A549 (cell line): ENCODE measurements around the gene C19orf25. TPM values are rescaled to one million over a fixed set of nuclear protein-coding genes. Genes with fewer than 3 reads are reported as not detected.

Experiments
- ATAC-seq, 2 experiments: fragments of 200-7000 bp in 1 of 2; fragments of >200 bp in 1 of 2; cut with Nextera tagmentation in 1 of 2; cut with Tn5 transposase in 1 of 2; 3 replicates each; pipeline versions ENCODE4 v1.8.0 to v1.9.1; 2018 to 2020; ENCODE audit warnings: mild to moderate bottlenecking in 1 of 2, moderate library complexity in 1 of 2
- CTCF ChIA-PET: fragments of 300-600 bp; sonication (Branson Sonifier 250); formaldehyde crosslinking; extraction: SDS; loops from one replicate; lab custom pipeline; 2021; ENCODE audit warnings: antibody characterized with exemption, inconsistent platforms; lab: Yijun Ruan, JAX
- POLR2A ChIA-PET: fragments of 350-600 bp; formaldehyde crosslinking; extraction: SDS; loops from one replicate; lab custom pipeline; 2021; ENCODE audit warnings: antibody characterized with exemption, inconsistent platforms; lab: Yijun Ruan, JAX
- DNase-seq, 2 experiments: peaks; one replicate each; pipeline versions ENCODE4 v3.0.0 to v3.0.0-alpha.2; 2011 to 2016; ENCODE audit warnings: low read depth in 1 of 2, low spot score in 1 of 2
- FAIRE-seq: peaks from 2 replicates; lab custom pipeline; 2011; peaks lifted over from hg19 to GRCh38; lab: Jason Lieb, UNC
- H3K27ac ChIP-seq, 2 experiments: fragments of >200 bp; sonication (Bioruptor Twin); formaldehyde crosslinking; 3 replicates each; pipeline ENCODE4 v1.5.1; 2016 to 2017
- H3K4me1 ChIP-seq: fragments of >200 bp; sonication (Bioruptor Twin); formaldehyde crosslinking; 3 replicates; pipeline ENCODE4 v1.6.1; 2016
- H3K4me2 ChIP-seq: fragments of >200 bp; sonication (Bioruptor Twin); formaldehyde crosslinking; 3 replicates; pipeline ENCODE4 v1.6.1; 2016
- H3K4me3 ChIP-seq: fragments of >200 bp; sonication (Bioruptor Twin); formaldehyde crosslinking; 3 replicates; pipeline ENCODE4 v1.5.1; 2016
- H3K9me3 ChIP-seq: fragments of >200 bp; sonication (Bioruptor Twin); formaldehyde crosslinking; 3 replicates; pipeline ENCODE4 v1.6.1; 2016
- BCL3 ChIP-seq: fragments of >200 bp; sonication (Bioruptor Twin); formaldehyde crosslinking; IDR thresholded peaks from 3 replicates; pipeline ENCODE4 v1.6.1; 2016
- CBX2 ChIP-seq: fragments of 200-600 bp; sonication (generic); IDR thresholded peaks from 2 replicates; pipeline ENCODE4 v1.6.1; 2016; ENCODE audit warnings: low read depth, mild to moderate bottlenecking, borderline replicate concordance
- CEBPB ChIP-seq, 2 experiments: fragments of >200 bp in 1 of 2; sonication (Bioruptor Twin) in 1 of 2; formaldehyde crosslinking in 1 of 2; IDR thresholded peaks; 2 replicates each; pipeline ENCODE4 v1.6.1; 2012 to 2016
- CHD4 ChIP-seq: fragments of 200-600 bp; sonication (generic); IDR thresholded peaks from 2 replicates; pipeline ENCODE4 v1.6.1; 2016; ENCODE audit warnings: antibody characterized with exemption, mild to moderate bottlenecking, borderline replicate concordance
- EHMT2 ChIP-seq: fragments of 200-600 bp; sonication (generic); IDR thresholded peaks from 2 replicates; pipeline ENCODE4 v1.6.1; 2016; ENCODE audit warnings: antibody characterized with exemption, low read depth, mild to moderate bottlenecking, moderate library complexity
- ELK1 ChIP-seq: fragments of 150-350 bp; IDR thresholded peaks from 2 replicates; pipeline ENCODE4 v1.6.1; 2014; ENCODE audit warnings: low read depth, mild to moderate bottlenecking, low read length
- ESRRA ChIP-seq: fragments of 150-350 bp; IDR thresholded peaks from 2 replicates; pipeline ENCODE4 v1.6.1; 2014; ENCODE audit warnings: mild to moderate bottlenecking, low read length, borderline replicate concordance
- FOSB ChIP-seq: fragments of 250-450 bp; sonication (Bioruptor Pico); IDR thresholded peaks from 2 replicates; pipeline ENCODE4 v1.5.0; 2020; ENCODE audit warnings: mild to moderate bottlenecking, moderate library complexity
- HDAC2 ChIP-seq: fragments of 200-600 bp; sonication (generic); IDR thresholded peaks from 2 replicates; pipeline ENCODE4 v1.6.1; 2016
- HES2 ChIP-seq: fragments of >200 bp; sonication (Bioruptor Twin); formaldehyde crosslinking; IDR thresholded peaks from 2 replicates; pipeline ENCODE4 v1.6.1; 2016
- HEYL ChIP-seq: fragments of 250-450 bp; sonication (Bioruptor Pico); IDR thresholded peaks from 2 replicates; pipeline ENCODE4 v1.8.0; 2021; ENCODE audit warnings: mild to moderate bottlenecking, moderate library complexity
- HMGXB4 ChIP-seq: fragments of 250-450 bp; sonication (Bioruptor Pico); IDR thresholded peaks from 2 replicates; pipeline ENCODE4 v1.5.0; 2021; ENCODE audit warnings: mild to moderate bottlenecking, moderate library complexity, borderline replicate concordance
- HOXB13 ChIP-seq: fragments of 250-450 bp; sonication (Bioruptor Pico); IDR thresholded peaks from 2 replicates; pipeline ENCODE4 v1.5.0; 2020; ENCODE audit warnings: low read depth, mild to moderate bottlenecking, moderate library complexity
- JUNB ChIP-seq: fragments of >200 bp; sonication (Bioruptor Twin); formaldehyde crosslinking; IDR thresholded peaks from 2 replicates; pipeline ENCODE4 v1.6.1; 2016
- KDM1A ChIP-seq: fragments of 200-600 bp; sonication (generic); IDR thresholded peaks from 2 replicates; pipeline ENCODE4 v1.6.1; 2016; ENCODE audit warnings: low read depth, mild to moderate bottlenecking
- MAX ChIP-seq: IDR thresholded peaks from 2 replicates; pipeline ENCODE4 v1.6.1; 2012
- MAZ ChIP-seq: fragments of 150-350 bp; IDR thresholded peaks from 2 replicates; pipeline ENCODE4 v1.6.1; 2014; ENCODE audit warnings: antibody characterized with exemption, low read depth, low read length, borderline replicate concordance
- NR3C1 ChIP-seq: fragments of >200 bp; sonication (Bioruptor Twin); formaldehyde crosslinking; IDR thresholded peaks from 3 replicates; pipeline ENCODE4 v1.6.1; 2017
- POLR2A ChIP-seq: IDR thresholded peaks from 2 replicates; pipeline ENCODE4 v1.6.1; 2012; ENCODE audit warnings: mild to moderate bottlenecking, low read length
- RARB ChIP-seq: fragments of 250-450 bp; sonication (Bioruptor Pico); IDR thresholded peaks from 2 replicates; pipeline ENCODE4 v1.8.0; 2021; ENCODE audit warnings: mild to moderate bottlenecking, moderate library complexity
- RCOR1 ChIP-seq: fragments of 150-350 bp; IDR thresholded peaks from 2 replicates; pipeline ENCODE4 v1.6.1; 2014; ENCODE audit warnings: antibody characterized with exemption, low read length, low read depth
- RNF2 ChIP-seq: fragments of 200-600 bp; sonication (generic); IDR thresholded peaks from 2 replicates; pipeline ENCODE4 v1.6.1; 2016; ENCODE audit warnings: low read depth, mild to moderate bottlenecking, antibody characterized with exemption, moderate library complexity, borderline replicate concordance
- SMC3 ChIP-seq: fragments of >200 bp; sonication (Bioruptor Twin); formaldehyde crosslinking; IDR thresholded peaks from 3 replicates; pipeline ENCODE4 v1.6.1; 2018; ENCODE audit warnings: inconsistent platforms
- TFCP2L1 ChIP-seq: fragments of 250-450 bp; sonication (Bioruptor Pico); IDR thresholded peaks from 2 replicates; pipeline ENCODE4 v1.5.0; 2021; ENCODE audit warnings: mild to moderate bottlenecking
- USF2 ChIP-seq: fragments of 450-650 bp; IDR thresholded peaks from 2 replicates; pipeline ENCODE4 v1.6.1; 2014; ENCODE audit warnings: antibody characterized with exemption
- WGBS: methylation state at CpG from one replicate; pipeline ENCODE4 v1.1.6; 2017; ENCODE audit errors: missing lambda C conversion rate; 5-methylcytosine and 5-hydroxymethylcytosine counted together
- polyA plus RNA-seq, 4 experiments: library from polyadenylated mRNA; depleted of rRNA in 3 of 4; stranded (reverse); fragments of >200 nt; fragmentation: RNase III in 1 of 4; extraction: RNeasy Plus Mini Kit Qiagen cat#74134 plus additional on column Dnase treatment in 1 of 4; gene quantifications; 2 replicates in 3 of 4; 3 replicates in 1 of 4; pipeline ENCODE4 v1.2.3, GENCODE V29; 2011 to 2017

C19orf25 gene
- polyA plus RNA-seq, 2 of the 4 experiments (the other 2 are of a cell fraction) = 8.2 to 20.7 TPM

- H3K4me1 ChIP-seq = peaks cover 20% of the 10 kb centered on the region
- peak overlapping the region; percentile 62 for H3K4me2 ChIP-seq
- TF ChIP-seq RARB (CRISPR knock-in tag) (no peak), RCOR1 (no peak), HMGXB4 (CRISPR knock-in tag) (no peak), MAX (no peak), BCL3 (no peak), POLR2A (no peak)
- H3K4me3 ChIP-seq = no peak overlapping the region
- H3K9me3 ChIP-seq = no peaks in the 10 kb centered on the region
- ATAC-seq (no peak), FAIRE-seq (no peak), DNase-seq (no peak)
- ChIA-PET POLR2A (no interaction called here), CTCF (interaction anchor here (0.7 to 1.9 kb wide), 5 partner anchors 10 to 145 kb away, joined by 3 to 5 read pairs (median 3); no protein-coding TSS in a partner anchor)
- peak overlapping the region; percentile 55 to 99; a peak in 5 of 6 replicates for H3K27ac ChIP-seq
- WGBS = 69% methylated on average over 8 of the region's 8 CpGs
These were observed 41.4 kb downstream of the C19orf25 start for GRCh38 chr19:1437609-1438008.

- no peak overlapping the region for H3K27ac ChIP-seq
- DNase-seq = no peak
- H3K9me3 ChIP-seq = no peaks in the 10 kb centered on the region
- 93% methylated on average over 21 of the region's 21 CpGs for WGBS
- no peak for TF ChIP-seq TFCP2L1 (CRISPR knock-in tag)
- no peak for TF ChIP-seq HOXB13
- no peak for TF ChIP-seq HEYL (CRISPR knock-in tag)
- TF ChIP-seq KDM1A = no peak
- TF ChIP-seq NR3C1 = no peak
- no peak for TF ChIP-seq ELK1
- no peak for TF ChIP-seq SMC3
- no peak for TF ChIP-seq BCL3
- no peak for TF ChIP-seq RARB (CRISPR knock-in tag)
- no peak for TF ChIP-seq HDAC2
- no peak for TF ChIP-seq EHMT2
- CTCF ChIA-PET = interaction anchor here (1.0 kb wide), 1 partner anchor 18 kb away, joined by 4 read pairs; no protein-coding TSS in a partner anchor
- no peak for ATAC-seq
- peaks cover 8% of the 10 kb centered on the region for H3K4me1 ChIP-seq
- H3K4me2 ChIP-seq = no peak overlapping the region
- no peak for FAIRE-seq
- no peak overlapping the region for H3K4me3 ChIP-seq
- POLR2A ChIA-PET = no interaction called here
These were observed 43.5 kb downstream of the C19orf25 start for GRCh38 chr19:1435378-1435989.

GRCh38 chr19:1434577-1435060 is 44.4 kb downstream of the C19orf25 start:
- CTCF ChIA-PET = interaction anchor here (1.0 kb wide), 1 partner anchor 18 kb away, joined by 4 read pairs; no protein-coding TSS in a partner anchor
- H3K4me1 ChIP-seq = peaks cover 4% of the 10 kb centered on the region
- H3K4me2 ChIP-seq = no peak overlapping the region
- FAIRE-seq (no peak), ATAC-seq (no peak), DNase-seq (no peak)
- POLR2A ChIA-PET = no interaction called here
- WGBS = 77% methylated on average over 7 of the region's 39 CpGs
- no peak overlapping the region for H3K27ac ChIP-seq
- H3K4me3 ChIP-seq = no peak overlapping the region
- H3K9me3 ChIP-seq = no peaks in the 10 kb centered on the region
- TF ChIP-seq POLR2A (no peak), CBX2 (no peak), CHD4 (no peak), BCL3 (no peak), FOSB (no peak), CEBPB (IDR thresholded peaks at IDR 0.05) (no peak), HOXB13 (no peak), HEYL (CRISPR knock-in tag) (no peak), ESRRA (no peak), USF2 (no peak), HES2 (no peak), JUNB (no peak), RNF2 (no peak), MAZ (no peak)
